H9 (cell line): ENCODE data around the gene NKG7. TPM values are rescaled to one million over a fixed set of nuclear protein-coding genes. Genes with fewer than 3 reads are reported as not detected.

Source experiments
- DNase-seq: peaks from one replicate; pipeline ENCODE4 v3.0.0-alpha.2; 2017
- H2AFZ ChIP-seq: one replicate; pipeline ENCODE4 v1.6.1; 2013; ENCODE audit warnings: mild to moderate bottlenecking, low read length, control low read depth, moderate library complexity
- H2AK5ac ChIP-seq: 2 replicates; pipeline ENCODE4 v1.6.1; 2013; ENCODE audit warnings: low read length, control low read depth, mixed read lengths; ENCODE audit not compliant: insufficient read length
- H2BK120ac ChIP-seq: one replicate; pipeline ENCODE4 v1.6.1; 2013; ENCODE audit warnings: low read depth, mild to moderate bottlenecking, low read length, control low read depth, inconsistent platforms; ENCODE audit not compliant: poor library complexity, severe bottlenecking
- H2BK12ac ChIP-seq: 2 replicates; pipeline ENCODE4 v1.6.1; 2013; ENCODE audit warnings: low read length, control low read depth, mixed read lengths, low read depth; ENCODE audit not compliant: insufficient read length
- H2BK15ac ChIP-seq: 2 replicates; pipeline ENCODE4 v1.6.1; 2013; ENCODE audit warnings: low read depth, low read length, control low read depth
- H2BK20ac ChIP-seq: one replicate; pipeline ENCODE4 v1.6.1; 2013; ENCODE audit warnings: low read depth, mild to moderate bottlenecking, low read length, control low read depth, inconsistent platforms; ENCODE audit not compliant: poor library complexity, severe bottlenecking
- H2BK5ac ChIP-seq: 2 replicates; pipeline ENCODE4 v1.6.1; 2013; ENCODE audit warnings: low read length, control low read depth, mixed read lengths; ENCODE audit not compliant: insufficient read length
- H3K14ac ChIP-seq: 2 replicates; pipeline ENCODE4 v1.6.1; 2013; ENCODE audit warnings: low read length, control low read depth; ENCODE audit not compliant: insufficient read depth
- H3K18ac ChIP-seq: 2 replicates; pipeline ENCODE4 v1.6.1; 2013; ENCODE audit warnings: low read depth, mild to moderate bottlenecking, mixed read lengths, low read length, control low read depth; ENCODE audit not compliant: insufficient read length
- H3K23ac ChIP-seq: 2 replicates; pipeline ENCODE4 v1.6.1; 2013; ENCODE audit warnings: low read length, control low read depth, mixed read lengths, low read depth; ENCODE audit not compliant: insufficient read length
- H3K23me2 ChIP-seq: 2 replicates; pipeline ENCODE4 v1.6.1; 2013; ENCODE audit warnings: low read depth, mild to moderate bottlenecking, mixed read lengths, low read length, control low read depth; ENCODE audit not compliant: insufficient read length, poor library complexity, severe bottlenecking
- H3K27ac ChIP-seq: 2 replicates; pipeline ENCODE4 v1.5.1; 2013; ENCODE audit warnings: low read length, control low read depth, mixed read lengths, low read depth; ENCODE audit not compliant: insufficient read length
- H3K27me3 ChIP-seq: 2 replicates; pipeline ENCODE4 v1.6.1; 2013; ENCODE audit warnings: low read length, control low read depth, inconsistent platforms; ENCODE audit not compliant: insufficient read depth
- H3K4ac ChIP-seq: 2 replicates; pipeline ENCODE4 v1.6.1; 2013; ENCODE audit warnings: low read depth, mild to moderate bottlenecking, control low read depth, inconsistent platforms, low read length, moderate library complexity
- H3K4me1 ChIP-seq: 2 replicates; pipeline ENCODE4 v1.6.1; 2013; ENCODE audit warnings: low read length, control low read depth, inconsistent platforms; ENCODE audit not compliant: insufficient read depth
- H3K4me2 ChIP-seq: 2 replicates; pipeline ENCODE4 v1.6.1; 2013; ENCODE audit warnings: low read length, control low read depth, mixed read lengths; ENCODE audit not compliant: insufficient read length, insufficient read depth
- H3K56ac ChIP-seq: 2 replicates; pipeline ENCODE4 v1.6.1; 2013; ENCODE audit warnings: low read depth, mild to moderate bottlenecking, mixed read lengths, low read length, control low read depth; ENCODE audit not compliant: insufficient read length
- H3K79me1 ChIP-seq: 2 replicates; pipeline ENCODE4 v1.6.1; 2013; ENCODE audit warnings: low read depth, mild to moderate bottlenecking, moderate library complexity, low read length, control low read depth, inconsistent platforms; ENCODE audit not compliant: insufficient read depth, poor library complexity, severe bottlenecking
- H3K79me2 ChIP-seq: 2 replicates; pipeline ENCODE4 v1.6.1; 2013; ENCODE audit warnings: low read length, control low read depth, inconsistent platforms; ENCODE audit not compliant: insufficient read depth
- H3K9ac ChIP-seq: 2 replicates; pipeline ENCODE4 v1.6.1; 2013; ENCODE audit warnings: low read length, control low read depth, mixed read lengths; ENCODE audit not compliant: insufficient read length; ENCODE audit errors: extremely low read depth
- H3K9me3 ChIP-seq: one replicate; pipeline ENCODE4 v1.6.1; 2013; ENCODE audit warnings: low read depth, low read length, inconsistent platforms; ENCODE audit not compliant: control insufficient read depth
- H3T11ph ChIP-seq: one replicate; pipeline ENCODE4 v1.6.1; 2013; ENCODE audit warnings: mild to moderate bottlenecking, low read length, control low read depth, inconsistent platforms
- H4K20me1 ChIP-seq: one replicate; pipeline ENCODE4 v1.6.1; 2013; ENCODE audit not compliant: control insufficient read depth, insufficient read length, insufficient read depth
- H4K5ac ChIP-seq: 2 replicates; pipeline ENCODE4 v1.6.1; 2013; ENCODE audit warnings: low read depth, mild to moderate bottlenecking, mixed read lengths, low read length, control low read depth; ENCODE audit not compliant: insufficient read length
- H4K8ac ChIP-seq: replicated peaks from 2 replicates; pipeline ENCODE4 v1.6.1; 2013; ENCODE audit warnings: low read length, control low read depth, mixed read lengths, low read depth; ENCODE audit not compliant: insufficient read length
- H4K91ac ChIP-seq: 2 replicates; pipeline ENCODE4 v1.6.1; 2013; ENCODE audit warnings: low read depth, mild to moderate bottlenecking, moderate library complexity, mixed read lengths, low read length, control low read depth; ENCODE audit not compliant: insufficient read length
- H3K27ac Mint-ChIP-seq, 3 experiments: 2 replicates in 2 of 3; 3 replicates in 1 of 3; pipeline ENCODE4 v1.8.0; 2020 to 2021; ENCODE audit warnings: mixed read lengths in 3 of 3, mild to moderate bottlenecking in 1 of 3, moderate library complexity in 1 of 3
- H3K27me3 Mint-ChIP-seq: 2 replicates; pipeline ENCODE4 v1.8.0; 2021; ENCODE audit warnings: low read depth, mild to moderate bottlenecking, moderate library complexity, mixed read lengths
- H3K36me3 Mint-ChIP-seq, 3 experiments: 2 replicates in 2 of 3; 3 replicates in 1 of 3; pipeline ENCODE4 v1.8.0; 2020 to 2021; ENCODE audit warnings: low read depth in 3 of 3, mixed read lengths in 3 of 3; ENCODE audit not compliant: insufficient read depth in 1 of 3
- H3K4me1 Mint-ChIP-seq, 2 experiments: 2 replicates each; pipeline ENCODE4 v1.8.0; 2020; ENCODE audit warnings: mixed read lengths in 2 of 2
- H3K4me3 Mint-ChIP-seq, 2 experiments: 2 replicates in 1 of 2; 3 replicates in 1 of 2; pipeline ENCODE4 v1.8.0; 2020 to 2021; ENCODE audit warnings: mild to moderate bottlenecking in 2 of 2, mixed read lengths in 2 of 2, moderate library complexity in 1 of 2
- H3K9me3 Mint-ChIP-seq, 2 experiments: 2 replicates in 1 of 2; 3 replicates in 1 of 2; pipeline ENCODE4 v1.8.0; 2020; ENCODE audit warnings: mild to moderate bottlenecking in 2 of 2, mixed read lengths in 2 of 2, moderate library complexity in 1 of 2
- CTCF ChIP-seq: fragments of 200-600 bp; sonication (generic); conservative IDR thresholded peaks from 3 replicates; pipeline ENCODE4 v1.8.0; 2021; ENCODE audit warnings: antibody characterized with exemption, mild to moderate bottlenecking
- WGBS: extraction: QIAGEN DNeasy Blood & Tissue Kit; methylation state at CpG from one replicate; pipeline ENCODE4 v1.1.7; 2013; ENCODE audit warnings: missing lambda C conversion rate, low lambda C conversion rate, mixed read lengths; ENCODE audit not compliant: insufficient read length; ENCODE audit errors: extremely low coverage; 5-methylcytosine and 5-hydroxymethylcytosine counted together
- total RNA-seq: library from RNA; stranded (reverse); gene quantifications from 2 replicates; pipeline ENCODE4 v1.2.1, GENCODE V29; 2021

The NKG7 gene
- total RNA-seq, 1 experiment from 2014 or later, result not detected

GRCh38 chr19:51399231-51399630, 26.8 kb upstream of the NKG7 start:
- no peaks in the 10 kb centered on the region for H3K27me3 ChIP-seq
- no peak overlapping the region for H3K4me2 ChIP-seq
- H2AFZ ChIP-seq, result no peak overlapping the region
- H4K8ac ChIP-seq, result no peak overlapping the region
- TF ChIP-seq CTCF, result no peak
- Mint-ChIP-seq H3K27ac (no peak overlapping the region), H3K4me3 (no peak overlapping the region), H3K27me3 (peaks cover 8% of the 10 kb centered on the region; the same call in 1 of the 2 replicates), H3K9me3 (peaks cover 36 to 38% of the 10 kb centered on the region in 2 experiments), H3K36me3 (peaks cover 34 to 56% (median 38%) of the 10 kb centered on the region in 3 experiments), H3K4me1 (peaks cover 17 to 27% of the 10 kb centered on the region in 2 experiments)
- H3K4ac ChIP-seq, result no peak overlapping the region
- no peak overlapping the region for H3K18ac ChIP-seq
- no peaks in the 10 kb centered on the region for H3K79me2 ChIP-seq
- no peak overlapping the region for H2BK5ac ChIP-seq
- no peak overlapping the region for H2BK20ac ChIP-seq
- H3K14ac ChIP-seq, result no peak overlapping the region
- H4K91ac ChIP-seq, result no peak overlapping the region
- H2BK120ac ChIP-seq, result no peak overlapping the region
- no peaks in the 10 kb centered on the region for H3K4me1 ChIP-seq
- DNase-seq, result no peak
- no peak overlapping the region for H2BK15ac ChIP-seq
- H4K5ac ChIP-seq, result no peak overlapping the region
- no peak overlapping the region for H2AK5ac ChIP-seq
- H2BK12ac ChIP-seq, result no peak overlapping the region
- no peak overlapping the region for H3T11ph ChIP-seq
- H3K23ac ChIP-seq, result no peak overlapping the region
- H3K9ac ChIP-seq, result no peak overlapping the region
- peaks cover 3% of the 10 kb centered on the region for H3K23me2 ChIP-seq
- WGBS, result no CpG with 5 or more reads among the region's 5 CpGs
- H3K9me3 ChIP-seq, result peaks cover 19% of the 10 kb centered on the region
- no peak overlapping the region for H3K27ac ChIP-seq
- H3K79me1 ChIP-seq, result no peaks in the 10 kb centered on the region
- no peak overlapping the region for H3K56ac ChIP-seq
- H4K20me1 ChIP-seq, result no peaks in the 10 kb centered on the region
